Neural progenitor cell (in vitro differentiated cells): Measurements from ENCODE around the gene CLEC17A.

Source experiments
- CTCF ChIP-seq: fragments of 200-600 bp; sonication (generic); IDR thresholded peaks from 2 replicates; pipeline ENCODE4 v1.5.1; 2017; ENCODE audit warnings: antibody characterized with exemption, mild to moderate bottlenecking
- EZH2 ChIP-seq: fragments of 200-600 bp; sonication (generic); IDR thresholded peaks from 2 replicates; pipeline ENCODE4 v1.6.1; 2017; ENCODE audit warnings: antibody characterized with exemption, mild to moderate bottlenecking, moderate library complexity
- EZH2phosphoT487 ChIP-seq: fragments of 200-600 bp; sonication (generic); IDR thresholded peaks from 2 replicates; pipeline ENCODE4 v1.6.1; 2017; ENCODE audit warnings: antibody characterized with exemption

- TF ChIP-seq EZH2phosphoT487 (no peak), CTCF (no peak), EZH2 (no peak)
Observed at GRCh38 chr19:14545716-14546082, 37.2 kb upstream of the CLEC17A start.
